ENCODE measurements around the gene RHOBTB3. TPM values are rescaled to one million over a fixed set of nuclear protein-coding genes. Genes with fewer than 3 reads are reported as not detected.

The RHOBTB3 gene, protein sequence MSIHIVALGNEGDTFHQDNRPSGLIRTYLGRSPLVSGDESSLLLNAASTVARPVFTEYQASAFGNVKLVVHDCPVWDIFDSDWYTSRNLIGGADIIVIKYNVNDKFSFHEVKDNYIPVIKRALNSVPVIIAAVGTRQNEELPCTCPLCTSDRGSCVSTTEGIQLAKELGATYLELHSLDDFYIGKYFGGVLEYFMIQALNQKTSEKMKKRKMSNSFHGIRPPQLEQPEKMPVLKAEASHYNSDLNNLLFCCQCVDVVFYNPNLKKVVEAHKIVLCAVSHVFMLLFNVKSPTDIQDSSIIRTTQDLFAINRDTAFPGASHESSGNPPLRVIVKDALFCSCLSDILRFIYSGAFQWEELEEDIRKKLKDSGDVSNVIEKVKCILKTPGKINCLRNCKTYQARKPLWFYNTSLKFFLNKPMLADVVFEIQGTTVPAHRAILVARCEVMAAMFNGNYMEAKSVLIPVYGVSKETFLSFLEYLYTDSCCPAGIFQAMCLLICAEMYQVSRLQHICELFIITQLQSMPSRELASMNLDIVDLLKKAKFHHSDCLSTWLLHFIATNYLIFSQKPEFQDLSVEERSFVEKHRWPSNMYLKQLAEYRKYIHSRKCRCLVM
- 250 TPM for total RNA-seq

DNA sequence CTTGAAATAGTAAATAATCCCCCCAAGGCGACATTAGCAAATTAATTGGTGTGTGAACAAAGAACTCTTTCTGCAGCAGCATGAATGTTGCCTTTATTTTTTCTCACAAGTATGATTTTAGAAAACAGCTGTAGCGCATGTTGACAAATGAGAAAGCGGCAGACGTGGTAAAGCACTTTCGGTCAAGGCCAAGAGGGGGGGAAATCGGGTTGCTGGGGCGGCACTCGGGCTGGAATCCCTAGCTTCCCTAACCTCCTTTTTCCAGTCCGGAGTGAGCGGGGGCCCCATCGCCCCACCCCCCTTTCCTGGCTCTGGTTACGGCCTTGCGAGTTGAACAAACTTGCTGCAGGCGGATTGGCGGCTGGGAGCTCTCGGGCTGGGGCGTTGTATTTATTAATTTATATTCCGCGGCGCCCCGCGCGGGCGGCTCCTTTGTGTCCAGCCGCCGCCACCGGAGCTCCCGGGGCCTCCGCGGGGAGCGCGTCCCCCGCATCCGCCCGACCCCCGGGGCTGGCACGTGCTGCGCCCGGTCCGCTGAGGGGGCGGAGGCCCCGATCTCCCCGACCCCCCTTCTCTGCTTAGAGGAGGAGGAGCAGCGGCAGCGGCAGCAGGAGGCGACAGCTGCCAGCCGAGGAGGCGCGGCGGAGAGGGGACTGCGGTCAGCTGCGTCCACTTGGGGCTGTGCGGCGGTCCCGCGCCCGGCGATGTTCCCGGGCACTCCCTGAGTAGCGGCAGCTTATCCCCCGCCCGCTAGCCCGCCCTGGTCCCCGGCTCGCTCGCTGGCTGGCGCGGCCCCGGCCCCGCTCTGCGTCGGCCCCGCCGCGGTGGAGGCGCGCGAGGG, at the start of gene RHOBTB3:
TSS of gene RHOBTB3 (plus strand) at position 607 of the 841 bp plus-strand sequence. CDS start 347 bp downstream, outside the sequence.

DNA sequence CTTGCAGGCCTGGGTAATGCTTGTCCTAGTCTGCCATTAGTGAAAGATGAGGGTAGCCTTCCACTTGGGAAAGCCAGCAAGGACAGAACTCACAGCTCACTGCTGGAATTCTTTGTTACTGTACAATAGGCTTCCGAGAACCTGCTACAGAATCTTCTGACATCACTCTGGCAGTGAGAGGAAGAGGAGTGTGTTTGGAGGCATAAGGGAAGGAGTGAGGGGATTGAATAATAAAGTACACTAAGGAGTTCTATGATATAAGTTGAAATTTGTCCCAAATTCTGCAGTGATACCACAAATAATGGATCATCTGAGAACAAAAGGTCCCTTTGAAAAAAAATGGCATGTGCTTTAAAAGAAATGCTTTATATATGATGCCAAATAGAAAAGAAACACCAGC, 48.2 kb upstream of the RHOBTB3 start, which contains the start of gene SPATA9:
TSS of gene SPATA9 (minus strand) at position 101 of the 400 bp plus-strand sequence. CDS start 137 bp downstream, outside the sequence.

DNA sequence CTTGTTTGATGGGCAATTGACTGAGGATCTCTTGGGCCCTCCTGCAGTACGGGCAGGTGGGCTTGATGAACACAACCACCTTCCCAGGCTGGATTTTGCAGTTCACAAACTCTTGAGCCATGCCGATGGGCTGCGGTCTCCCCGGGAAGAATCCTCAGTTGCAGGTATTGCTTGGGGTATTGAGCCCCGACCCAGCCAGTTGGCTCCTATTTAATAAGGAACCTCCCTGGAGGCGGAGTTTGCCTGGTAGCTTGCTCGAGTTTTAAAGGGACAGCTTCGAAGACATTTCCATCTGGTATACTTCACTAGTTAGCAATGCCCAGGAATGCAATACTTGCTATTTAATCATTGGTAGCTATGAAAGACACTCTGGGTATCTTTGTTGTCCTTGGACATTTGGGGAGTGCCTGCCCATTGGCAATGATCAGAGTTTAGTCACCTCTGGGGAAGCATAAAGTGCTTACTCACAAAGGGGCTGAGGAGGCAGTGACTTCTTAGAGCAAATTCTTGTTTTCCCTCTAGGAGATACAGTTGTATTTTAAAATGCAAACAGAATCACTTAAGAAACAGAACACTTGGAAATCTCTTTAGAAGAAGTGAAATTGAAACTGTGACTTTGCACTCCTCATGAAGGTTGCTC, 91.5 kb downstream of the RHOBTB3 start, which contains the start of gene GLRX:
TSS of gene GLRX (minus strand) at position 185 of the 640 bp plus-strand sequence. CDS start at position 121, 64 bp downstream.

Other genes starting within 250 kb of the RHOBTB3 start
- 141 TPM for gene SKIC3, start 176.4 kb upstream of the RHOBTB3 start, total RNA-seq
- 9.9 TPM for gene ARSK, start 176.2 kb upstream of the RHOBTB3 start, total RNA-seq
- 0.23 TPM for gene GPR150, start 111.2 kb upstream of the RHOBTB3 start, total RNA-seq
- 2.3 TPM for gene RFESD, start 84.6 kb upstream of the RHOBTB3 start, total RNA-seq
- 0.46 TPM for gene SPATA9, start 48.3 kb upstream of the RHOBTB3 start, total RNA-seq
- gene GLRX, start 91.4 kb downstream of the RHOBTB3 start, total RNA-seq, result 14.5 TPM
- 10.8 TPM for gene ELL2, start 230.5 kb downstream of the RHOBTB3 start, total RNA-seq